Measurements from ENCODE around the gene CCDC110.

CCDC110 gene

DNA sequence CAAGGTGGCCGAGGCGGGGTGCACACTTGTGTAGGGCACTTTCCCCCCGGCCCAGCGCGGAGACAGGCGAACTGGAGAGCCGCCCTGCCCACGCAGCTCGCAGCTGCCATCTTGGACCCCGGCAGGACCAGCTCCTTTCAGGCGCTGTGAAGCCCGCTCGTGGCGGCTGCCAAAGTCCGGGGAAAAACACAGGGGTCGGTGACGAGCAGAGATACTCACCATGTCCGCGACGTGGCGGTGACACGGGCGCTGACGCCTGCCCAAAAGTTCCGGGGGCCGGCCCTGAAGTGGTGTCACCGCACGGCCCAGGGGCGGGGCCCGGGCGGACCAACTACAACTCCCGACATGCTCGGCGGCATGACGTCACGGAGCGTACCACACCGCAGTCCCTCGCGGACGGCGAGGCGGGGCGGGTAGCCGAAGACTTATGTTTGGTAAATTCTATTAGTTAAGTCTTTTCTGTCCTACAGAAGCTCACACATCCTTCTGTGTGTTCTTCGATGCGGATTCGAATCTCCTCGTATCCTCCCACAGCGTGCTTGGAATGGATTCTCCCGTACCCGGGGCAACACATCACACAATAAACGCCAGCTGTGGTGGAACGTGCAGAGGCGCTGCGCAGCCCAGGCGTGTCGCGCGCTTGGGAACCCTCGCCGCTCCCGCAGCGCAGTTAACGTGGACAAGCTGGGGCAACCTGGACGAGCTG, 45.7 kb downstream of the CCDC110 start, which contains the start of gene UFSP2:
Gene UFSP2 (minus strand): TSS at position 318 of the 706 bp plus-strand sequence. CDS start 96 bp downstream, at position 222.
- no peak within 1 kb of the TSS for H2AK5ac ChIP-seq (ENCODE audit: low read length)
- no peak within 1 kb of the TSS for H2BK120ac ChIP-seq (ENCODE audit: low read depth, low read length)
- no peak within 1 kb of the TSS for H4K5ac ChIP-seq (ENCODE audit: low read length)
- no peaks in the 10 kb centered on the region for H3K36me3 ChIP-seq (ENCODE audit: control insufficient read depth, insufficient read depth, low read length)
- no peak within 1 kb of the TSS for H3K27ac ChIP-seq (ENCODE audit: low read depth, low read length)
- no peak within 1 kb of the TSS for H2BK15ac ChIP-seq (replicated peaks; ENCODE audit: low read depth)
- H3K4me2 ChIP-seq (ENCODE audit: low read length): peak within 1 kb of the TSS; percentile 96
- peak; percentile 93 for DNase-seq
- H3K23ac ChIP-seq (ENCODE audit: low read length): no peak within 1 kb of the TSS
- WGBS (ENCODE audit: extremely low coverage, insufficient coverage, low lambda C conversion rate): no CpG with 5 or more reads among the region's 66 CpGs
- peak within 1 kb of the TSS; percentile 2 for H2BK5ac ChIP-seq (ENCODE audit: low read length)
- H3K4ac ChIP-seq (ENCODE audit: low read depth, low read length): no peak within 1 kb of the TSS
- H3K79me1 ChIP-seq (ENCODE audit: low read length): peaks cover 3% of the 10 kb centered on the region
- no peaks in the 10 kb centered on the region for H3K79me2 ChIP-seq (ENCODE audit: control insufficient read depth, insufficient read depth, low read length)
- peak within 1 kb of the TSS; percentile 52 for H3K18ac ChIP-seq (ENCODE audit: low read length)
- peak within 1 kb of the TSS; percentile 87 for H3K56ac ChIP-seq (ENCODE audit: low read length)
- peaks cover 3% of the 10 kb centered on the region for H3K4me1 ChIP-seq (ENCODE audit: control insufficient read depth, low read depth, low read length)
- peak within 1 kb of the TSS; percentile 83 for H3K4me3 ChIP-seq (ENCODE audit: low read length)
- H3K27me3 ChIP-seq (ENCODE audit: insufficient read depth, low read length, poor library complexity): no peaks in the 10 kb centered on the region
- no peak within 1 kb of the TSS for H4K8ac ChIP-seq (ENCODE audit: low read depth, low read length)
- H3K9ac ChIP-seq (ENCODE audit: low read length): peak within 1 kb of the TSS; percentile 81

GRCh38 chr4:185424905-185425646, 46.5 kb downstream of the CCDC110 start:
- H3K4me2 ChIP-seq (ENCODE audit: low read length): peak overlapping the region; percentile 27
- peak overlapping the region; percentile 87 for H3K56ac ChIP-seq (ENCODE audit: low read length)
- no peak overlapping the region for H4K8ac ChIP-seq (ENCODE audit: low read depth, low read length)
- no peaks in the 10 kb centered on the region for H3K36me3 ChIP-seq (ENCODE audit: control insufficient read depth, insufficient read depth, low read length)
- H3K4me3 ChIP-seq (ENCODE audit: low read length): peak overlapping the region; percentile 83
- no peak overlapping the region for H3K27ac ChIP-seq (ENCODE audit: low read depth, low read length)
- no peak overlapping the region for H2AK5ac ChIP-seq (ENCODE audit: low read length)
- H2BK5ac ChIP-seq (ENCODE audit: low read length): no peak overlapping the region
- no peak overlapping the region for H3K4ac ChIP-seq (ENCODE audit: low read depth, low read length)
- no peaks in the 10 kb centered on the region for H3K79me2 ChIP-seq (ENCODE audit: control insufficient read depth, insufficient read depth, low read length)
- H3K79me1 ChIP-seq (ENCODE audit: low read length): peaks cover 3% of the 10 kb centered on the region
- DNase-seq: peak; percentile 14
- no peak overlapping the region for H4K5ac ChIP-seq (ENCODE audit: low read length)
- no peak overlapping the region for H2BK120ac ChIP-seq (ENCODE audit: low read depth, low read length)
- no peaks in the 10 kb centered on the region for H3K27me3 ChIP-seq (ENCODE audit: insufficient read depth, low read length, poor library complexity)
- H2BK15ac ChIP-seq (replicated peaks; ENCODE audit: low read depth): no peak overlapping the region
- no peak overlapping the region for H3K23ac ChIP-seq (ENCODE audit: low read length)
- H3K18ac ChIP-seq (ENCODE audit: low read length): peak overlapping the region; percentile 32
- no CpG with 5 or more reads among the region's 13 CpGs for WGBS (ENCODE audit: extremely low coverage, insufficient coverage, low lambda C conversion rate)
- peak overlapping the region; percentile 81 for H3K9ac ChIP-seq (ENCODE audit: low read length)
- peaks cover 3% of the 10 kb centered on the region for H3K4me1 ChIP-seq (ENCODE audit: control insufficient read depth, low read depth, low read length)

DNA sequence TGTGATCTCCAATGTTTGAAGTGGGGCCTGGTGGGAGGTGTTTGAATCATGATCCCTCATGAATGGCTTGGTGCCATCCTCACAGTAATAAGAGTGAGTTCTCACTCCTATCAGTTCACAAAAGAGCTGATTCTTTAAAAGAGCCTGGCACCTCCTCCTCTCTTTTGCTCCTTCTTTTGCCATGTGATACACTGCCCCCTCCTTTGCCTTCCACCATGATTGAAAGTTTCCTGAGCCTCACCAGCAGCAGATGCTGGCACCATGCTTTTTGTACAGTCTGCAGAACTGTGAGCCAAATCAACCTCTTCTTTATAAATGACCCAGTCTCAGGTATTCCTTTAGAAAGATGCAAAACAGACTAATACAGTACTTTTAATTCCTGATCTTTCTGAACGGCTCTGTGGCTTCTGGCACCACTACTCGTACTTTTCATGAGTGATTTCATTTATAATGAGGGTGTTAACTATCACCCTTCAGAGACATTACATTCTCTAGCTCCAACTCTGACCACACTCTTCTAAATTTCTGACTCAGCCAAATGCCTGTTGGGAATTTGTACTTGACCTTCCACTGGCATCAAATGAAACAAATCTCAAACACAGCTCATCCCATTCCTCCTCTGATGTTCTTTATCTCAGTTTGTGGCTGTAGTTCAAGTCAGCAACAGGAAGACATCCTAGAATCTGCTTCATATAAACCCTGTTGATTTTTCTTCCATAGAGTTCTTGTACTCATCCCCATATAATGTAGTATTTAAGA, 50.0 kb downstream of the CCDC110 start:
- Histone ChIP-seq H3K4ac (ENCODE audit: low read depth, low read length) (no peak overlapping the region), H3K9ac (ENCODE audit: low read length) (no peak overlapping the region), H3K56ac (ENCODE audit: low read length) (no peak overlapping the region), H2BK5ac (ENCODE audit: low read length) (no peak overlapping the region), H2BK120ac (ENCODE audit: low read depth, low read length) (no peak overlapping the region), H4K8ac (ENCODE audit: low read depth, low read length) (no peak overlapping the region), H3K4me2 (ENCODE audit: low read length) (no peak overlapping the region), H3K23ac (ENCODE audit: low read length) (no peak overlapping the region), H3K4me1 (ENCODE audit: control insufficient read depth, low read depth, low read length) (peaks cover 3% of the 10 kb centered on the region), H3K4me3 (ENCODE audit: low read length) (no peak overlapping the region), H2BK15ac (replicated peaks; ENCODE audit: low read depth) (no peak overlapping the region), H3K79me2 (ENCODE audit: control insufficient read depth, insufficient read depth, low read length) (no peaks in the 10 kb centered on the region), H3K79me1 (ENCODE audit: low read length) (peaks cover 3% of the 10 kb centered on the region), H4K5ac (ENCODE audit: low read length) (no peak overlapping the region), H3K18ac (ENCODE audit: low read length) (no peak overlapping the region), H3K36me3 (ENCODE audit: control insufficient read depth, insufficient read depth, low read length) (no peaks in the 10 kb centered on the region), H2AK5ac (ENCODE audit: low read length) (no peak overlapping the region), H3K27ac (ENCODE audit: low read depth, low read length) (no peak overlapping the region), H3K27me3 (ENCODE audit: insufficient read depth, low read length, poor library complexity) (no peaks in the 10 kb centered on the region)
- no peak for DNase-seq
- WGBS (ENCODE audit: extremely low coverage, insufficient coverage, low lambda C conversion rate): no CpG with 5 or more reads among the region's 2 CpGs

DNA sequence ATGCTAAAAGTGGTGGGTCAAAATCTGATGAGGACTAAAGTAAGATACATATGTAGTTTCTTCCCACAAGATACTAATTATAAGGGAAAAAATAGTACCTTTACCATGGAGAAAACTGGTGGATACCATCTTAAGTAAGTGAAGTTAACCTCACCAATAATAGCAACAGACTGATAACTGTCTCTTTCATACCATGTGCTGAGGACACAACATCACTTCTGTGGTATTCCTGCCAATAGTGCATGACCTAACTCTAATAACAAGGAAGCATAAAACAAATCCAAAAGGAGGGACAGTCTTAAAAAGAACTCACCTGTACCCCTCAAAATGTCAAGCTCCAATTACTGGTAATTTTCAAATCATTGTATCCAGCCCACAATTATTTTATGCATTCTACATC, 54.6 kb downstream of the CCDC110 start:
- Histone ChIP-seq H3K4me2 (ENCODE audit: low read length) (no peak overlapping the region), H2BK15ac (replicated peaks; ENCODE audit: low read depth) (no peak overlapping the region), H2AK5ac (ENCODE audit: low read length) (no peak overlapping the region), H3K23ac (ENCODE audit: low read length) (no peak overlapping the region), H3K18ac (ENCODE audit: low read length) (no peak overlapping the region), H3K4me1 (ENCODE audit: control insufficient read depth, low read depth, low read length) (no peaks in the 10 kb centered on the region), H3K56ac (ENCODE audit: low read length) (no peak overlapping the region), H4K8ac (ENCODE audit: low read depth, low read length) (no peak overlapping the region), H2BK5ac (ENCODE audit: low read length) (no peak overlapping the region), H3K4me3 (ENCODE audit: low read length) (no peak overlapping the region), H2BK120ac (ENCODE audit: low read depth, low read length) (no peak overlapping the region), H3K9ac (ENCODE audit: low read length) (no peak overlapping the region), H3K27me3 (ENCODE audit: insufficient read depth, low read length, poor library complexity) (no peaks in the 10 kb centered on the region), H3K4ac (ENCODE audit: low read depth, low read length) (no peak overlapping the region), H3K79me2 (ENCODE audit: control insufficient read depth, insufficient read depth, low read length) (no peaks in the 10 kb centered on the region), H3K36me3 (ENCODE audit: control insufficient read depth, insufficient read depth, low read length) (peaks cover 4% of the 10 kb centered on the region), H4K5ac (ENCODE audit: low read length) (no peak overlapping the region), H3K27ac (ENCODE audit: low read depth, low read length) (no peak overlapping the region), H3K79me1 (ENCODE audit: low read length) (no peaks in the 10 kb centered on the region)
- DNase-seq: no peak

GRCh38 chr4:185412412-185412811, 59.1 kb downstream of the CCDC110 start:
- no peak overlapping the region for H3K4ac ChIP-seq (ENCODE audit: low read depth, low read length)
- no peak overlapping the region for H4K8ac ChIP-seq (ENCODE audit: low read depth, low read length)
- peaks cover 4% of the 10 kb centered on the region for H3K36me3 ChIP-seq (ENCODE audit: control insufficient read depth, insufficient read depth, low read length)
- no peak overlapping the region for H2AK5ac ChIP-seq (ENCODE audit: low read length)
- H4K5ac ChIP-seq (ENCODE audit: low read length): no peak overlapping the region
- H3K4me3 ChIP-seq (ENCODE audit: low read length): no peak overlapping the region
- no peaks in the 10 kb centered on the region for H3K79me2 ChIP-seq (ENCODE audit: control insufficient read depth, insufficient read depth, low read length)
- no peak overlapping the region for H3K18ac ChIP-seq (ENCODE audit: low read length)
- no peak overlapping the region for H2BK120ac ChIP-seq (ENCODE audit: low read depth, low read length)
- no peak for DNase-seq
- no CpG with 5 or more reads among the region's 5 CpGs for WGBS (ENCODE audit: extremely low coverage, insufficient coverage, low lambda C conversion rate)
- H2BK5ac ChIP-seq (ENCODE audit: low read length): no peak overlapping the region
- no peaks in the 10 kb centered on the region for H3K4me1 ChIP-seq (ENCODE audit: control insufficient read depth, low read depth, low read length)
- no peaks in the 10 kb centered on the region for H3K79me1 ChIP-seq (ENCODE audit: low read length)
- H2BK15ac ChIP-seq (replicated peaks; ENCODE audit: low read depth): no peak overlapping the region
- H3K27ac ChIP-seq (ENCODE audit: low read depth, low read length): no peak overlapping the region
- H3K27me3 ChIP-seq (ENCODE audit: insufficient read depth, low read length, poor library complexity): no peaks in the 10 kb centered on the region
- no peak overlapping the region for H3K23ac ChIP-seq (ENCODE audit: low read length)
- no peak overlapping the region for H3K9ac ChIP-seq (ENCODE audit: low read length)
- H3K4me2 ChIP-seq (ENCODE audit: low read length): no peak overlapping the region
- no peak overlapping the region for H3K56ac ChIP-seq (ENCODE audit: low read length)
